A673 (cell line): Measurements from ENCODE around the gene CRYGS.

Experiments used
- CTCF ChIP-seq: fragments of 300-800, 200-600 bp; sonication (generic); conservative IDR thresholded peaks from 2 replicates; pipeline ENCODE4 v1.5.1; 2017; ENCODE audit warnings: low read depth, mild to moderate bottlenecking, antibody characterized with exemption, low read length, moderate library complexity, mixed read lengths
- EZH2 ChIP-seq: fragments of 200-600 bp; sonication (generic); IDR thresholded peaks from 2 replicates; pipeline ENCODE4 v1.6.1; 2017; ENCODE audit warnings: borderline replicate concordance, low read depth, mild to moderate bottlenecking, mixed read lengths, antibody characterized with exemption, low read length; ENCODE audit not compliant: poor library complexity, severe bottlenecking

DNA sequence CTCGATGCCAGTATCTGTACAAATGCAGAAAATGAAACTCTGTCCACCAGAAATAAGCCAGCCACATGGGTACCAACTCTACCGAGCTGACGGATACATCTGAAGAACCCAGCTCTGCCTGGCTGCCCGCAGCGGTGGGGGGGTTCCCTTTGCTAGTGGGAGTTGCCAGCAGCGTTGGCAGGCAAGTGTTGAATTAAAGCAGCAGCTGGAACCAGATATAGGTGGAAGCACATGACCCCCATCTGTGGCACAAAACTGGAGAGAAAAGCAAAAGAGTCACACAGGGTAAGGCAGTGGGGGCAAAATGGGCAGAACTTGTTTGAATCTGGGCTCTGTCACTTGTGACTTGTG is 17.9 kb downstream of the CRYGS start:
- TF ChIP-seq CTCF = no peak
- TF ChIP-seq EZH2 = no peak
